Neural crest cell (in vitro differentiated cells): ENCODE results near the gene ARHGAP18. TPM values are rescaled to one million over a fixed set of nuclear protein-coding genes. Genes with fewer than 3 reads are reported as not detected.
"Not testable (repeated sequence)": the region's sequence is repeated elsewhere in the genome, so short reads cannot be mapped to it uniquely, and the experiment has no call there.

Experiments used
- DNase-seq: peaks from one replicate; pipeline ENCODE4 v3.0.0; 2021; ENCODE audit warnings: low read depth, mixed read lengths, low spot score
- H3K27ac Mint-ChIP-seq: one replicate; pipeline ENCODE4 v1.8.0; 2021; ENCODE audit warnings: mild to moderate bottlenecking, mixed read lengths; ENCODE audit not compliant: unreplicated experiment
- H3K27me3 Mint-ChIP-seq: 2 replicates; pipeline ENCODE4 v1.8.0; 2021; ENCODE audit warnings: low read depth, mild to moderate bottlenecking, mixed read lengths
- H3K36me3 Mint-ChIP-seq: 2 replicates; pipeline ENCODE4 v1.8.0; 2021; ENCODE audit warnings: low read depth, mild to moderate bottlenecking, mixed read lengths
- H3K4me1 Mint-ChIP-seq: 2 replicates; pipeline ENCODE4 v1.8.0; 2021; ENCODE audit warnings: mixed read lengths
- H3K4me3 Mint-ChIP-seq: one replicate; pipeline ENCODE4 v1.8.0; 2021; ENCODE audit warnings: mild to moderate bottlenecking, mixed read lengths
- H3K9me3 Mint-ChIP-seq: 2 replicates; pipeline ENCODE4 v1.8.0; 2021; ENCODE audit warnings: mixed read lengths
- CTCF ChIP-seq: fragments of 200-600 bp; sonication (generic); conservative IDR thresholded peaks from 2 replicates; pipeline ENCODE4 v1.5.0; 2021; ENCODE audit warnings: antibody characterized with exemption, mild to moderate bottlenecking
- total RNA-seq: library from RNA; stranded (reverse); gene quantifications from 2 replicates; pipeline ENCODE4 v1.2.1, GENCODE V29; 2021

Gene ARHGAP18
- total RNA-seq, 1 donor from 2014 or later = 3.4 TPM

GRCh38 chr6:129575378-129576118, 134.4 kb downstream of the ARHGAP18 start:
- H3K9me3 Mint-ChIP-seq = peaks cover 4% of the 10 kb centered on the region
- H3K36me3 Mint-ChIP-seq = peaks cover 6% of the 10 kb centered on the region
- no peaks in the 10 kb centered on the region for H3K27me3 Mint-ChIP-seq
- no peaks in the 10 kb centered on the region for H3K4me1 Mint-ChIP-seq
- no peak for DNase-seq
- no peak overlapping the region for H3K4me3 Mint-ChIP-seq
- TF ChIP-seq CTCF = peak; percentile 79
- H3K27ac Mint-ChIP-seq = no peak overlapping the region

DNA sequence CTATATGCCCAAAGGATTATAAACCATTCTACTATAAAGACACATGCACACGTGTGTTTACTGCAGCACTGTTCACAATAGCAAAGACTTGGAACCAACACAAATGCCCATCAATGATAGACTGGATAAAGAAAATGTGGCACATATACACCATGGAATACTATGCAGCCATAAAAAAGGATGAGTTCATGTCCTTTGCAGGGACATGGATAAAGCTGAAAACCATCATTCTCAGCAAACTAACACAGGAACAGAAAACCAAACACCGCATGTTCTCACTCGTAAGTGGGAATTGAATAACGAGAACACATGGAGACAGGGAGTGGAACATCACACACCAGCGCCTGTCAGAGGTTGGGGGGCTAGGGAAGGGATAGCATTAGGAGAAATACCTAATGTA, 135.4 kb downstream of the ARHGAP18 start:
- peaks cover 11% of the 10 kb centered on the region for H3K36me3 Mint-ChIP-seq
- not testable (repeated sequence) for H3K27me3 Mint-ChIP-seq, H3K4me3 Mint-ChIP-seq, DNase-seq, H3K27ac Mint-ChIP-seq, H3K4me1 Mint-ChIP-seq, H3K9me3 Mint-ChIP-seq

GRCh38 chr6:129570929-129571328, 139.0 kb downstream of the ARHGAP18 start:
- H3K4me3 Mint-ChIP-seq, H3K4me1 Mint-ChIP-seq, H3K9me3 Mint-ChIP-seq, H3K27ac Mint-ChIP-seq, DNase-seq, H3K27me3 Mint-ChIP-seq: not testable (repeated sequence)
- peaks cover 11% of the 10 kb centered on the region for H3K36me3 Mint-ChIP-seq

DNA sequence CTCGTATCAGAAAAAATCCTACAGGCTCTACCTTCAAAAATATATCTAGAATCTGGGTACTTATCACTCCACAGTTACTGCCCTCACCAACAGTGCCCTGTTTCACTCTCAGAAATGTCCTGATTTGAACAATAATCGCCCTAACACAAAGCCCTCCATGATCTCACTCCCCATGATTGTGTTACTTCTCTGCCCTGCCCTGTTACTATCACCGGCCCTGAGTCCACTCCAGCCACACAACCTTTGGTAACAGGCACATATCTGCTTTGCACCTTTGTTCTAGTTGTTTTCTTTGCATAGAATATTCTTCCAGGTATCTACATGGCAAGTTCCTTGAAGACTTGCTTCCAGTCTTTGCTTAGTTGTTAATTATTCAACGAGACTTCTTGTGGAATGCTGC, 142.0 kb downstream of the ARHGAP18 start:
- no peaks in the 10 kb centered on the region for H3K4me1 Mint-ChIP-seq
- no peak for DNase-seq
- peaks cover 8% of the 10 kb centered on the region for H3K9me3 Mint-ChIP-seq
- H3K27ac Mint-ChIP-seq = no peak overlapping the region
- H3K36me3 Mint-ChIP-seq = peaks cover 9% of the 10 kb centered on the region
- no peaks in the 10 kb centered on the region for H3K27me3 Mint-ChIP-seq
- H3K4me3 Mint-ChIP-seq = no peak overlapping the region
- TF ChIP-seq CTCF = no peak

DNA sequence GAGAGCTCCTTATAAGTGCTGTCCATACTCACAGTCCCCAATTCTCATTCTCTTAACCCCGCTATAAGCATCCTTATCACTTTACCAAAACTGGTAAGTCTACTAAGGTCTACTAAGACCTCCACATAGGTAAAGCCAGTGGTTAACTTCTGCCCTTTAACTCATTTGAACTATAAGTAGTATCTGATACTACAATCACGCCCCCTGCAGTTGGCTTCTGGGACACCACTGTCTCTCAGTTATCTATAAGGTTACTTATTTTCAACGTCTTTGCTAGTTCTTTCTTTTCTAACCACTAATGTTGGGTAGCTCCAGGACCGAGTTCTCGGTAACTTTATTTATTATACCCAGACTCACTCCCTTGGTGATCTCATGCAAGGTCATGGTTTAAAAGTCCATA, 142.6 kb downstream of the ARHGAP18 start:
- no peak overlapping the region for H3K27ac Mint-ChIP-seq
- H3K36me3 Mint-ChIP-seq = peaks cover 9% of the 10 kb centered on the region
- H3K9me3 Mint-ChIP-seq = peaks cover 8% of the 10 kb centered on the region
- DNase-seq = no peak
- no peaks in the 10 kb centered on the region for H3K27me3 Mint-ChIP-seq
- peak; percentile 50 for TF ChIP-seq CTCF
- H3K4me1 Mint-ChIP-seq = no peaks in the 10 kb centered on the region
- H3K4me3 Mint-ChIP-seq = no peak overlapping the region

DNA sequence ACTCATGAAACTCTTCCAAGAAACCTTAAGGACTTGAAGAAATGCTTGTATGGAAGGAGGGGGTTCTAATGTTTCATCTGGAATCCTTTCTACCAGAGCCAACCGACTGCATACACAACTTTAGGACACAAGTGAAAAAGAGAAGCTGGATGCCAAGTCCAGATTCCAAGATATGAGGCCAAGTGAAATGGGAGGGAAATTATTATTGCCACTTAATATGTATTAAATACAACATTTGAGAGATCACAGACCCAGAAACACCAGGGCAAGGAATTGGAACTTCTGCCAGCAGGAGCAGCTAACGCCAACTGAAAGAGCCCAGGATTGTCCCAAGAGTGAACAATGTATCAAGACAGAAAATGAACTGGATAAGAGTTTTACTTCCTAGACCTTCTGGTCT, 144.2 kb downstream of the ARHGAP18 start:
- no peak for TF ChIP-seq CTCF
- no peaks in the 10 kb centered on the region for H3K27me3 Mint-ChIP-seq
- H3K36me3 Mint-ChIP-seq = peaks cover 5% of the 10 kb centered on the region
- peaks cover 4% of the 10 kb centered on the region for H3K9me3 Mint-ChIP-seq
- H3K27ac Mint-ChIP-seq = no peak overlapping the region
- H3K4me1 Mint-ChIP-seq = no peaks in the 10 kb centered on the region
- DNase-seq = no peak
- no peak overlapping the region for H3K4me3 Mint-ChIP-seq
